GM12878 (cell line): ENCODE measurements around the gene RNASE2. TPM values are rescaled to one million over a fixed set of nuclear protein-coding genes. Genes with fewer than 3 reads are reported as not detected.

ENCODE experiments used
- ATAC-seq: fragments of 200-7000 bp; cut with Tn5 transposase; 3 replicates; pipeline ENCODE4 v1.9.1; 2020; ENCODE audit warnings: mild to moderate bottlenecking, moderate library complexity
- BruUV-seq: library from RNA; stranded (reverse); fragments of 400-500 nt; replicated peaks from 2 replicates; lab custom pipeline; 2021; lab: Mats Ljungman, UMichigan
- CTCF ChIA-PET: fragments of 300-600 bp; sonication (Branson Sonifier 250); formaldehyde crosslinking; extraction: SDS; loops from one replicate; lab custom pipeline; 2021; ENCODE audit warnings: inconsistent platforms; lab: Yijun Ruan, JAX
- POLR2A ChIA-PET: fragments of 350-600 bp; formaldehyde crosslinking; extraction: SDS; loops from one replicate; lab custom pipeline; 2021; ENCODE audit warnings: inconsistent platforms; lab: Charles Lee
- RAD21 ChIA-PET: fragments of 300-600 bp; sonication (Branson Sonifier 250); formaldehyde crosslinking; loops from one replicate; lab custom pipeline; 2023; ENCODE audit warnings: antibody characterized with exemption; ENCODE audit not compliant: unreplicated experiment; lab: Charles Lee
- SMC1A ChIA-PET: fragments of 300-600 bp; sonication (Branson Sonifier 250); formaldehyde crosslinking; loops from one replicate; lab custom pipeline; 2023; ENCODE audit not compliant: unreplicated experiment, uncharacterized antibody; lab: Charles Lee
- DNase-seq: peaks from one replicate; pipeline ENCODE4 v3.0.0-alpha.2; 2011; ENCODE audit warnings: low read depth, low spot score
- FAIRE-seq: peaks from 3 replicates; lab custom pipeline; 2011; peaks lifted over from hg19 to GRCh38; lab: Jason Lieb, UNC
- H2AFZ ChIP-seq: 2 replicates; pipeline ENCODE4 v1.6.0; 2011; ENCODE audit warnings: low read depth, low read length, control low read depth; ENCODE audit not compliant: control insufficient read depth
- H3K27ac ChIP-seq: 2 replicates; pipeline ENCODE4 v1.5.1; 2011; ENCODE audit warnings: control low read depth; ENCODE audit not compliant: control insufficient read depth, insufficient read depth
- H3K27me3 ChIP-seq, 2 experiments: replicated peaks in 1 of 2; 2 replicates each; pipeline versions ENCODE4 v1.6.0 to v1.6.1; 2011; ENCODE audit warnings: low read length in 1 of 2; ENCODE audit not compliant: control insufficient read depth in 2 of 2, insufficient read depth in 2 of 2
- H3K36me3 ChIP-seq, 2 experiments: 2 replicates each; pipeline ENCODE4 v1.5.1; 2011; ENCODE audit warnings: low read length in 1 of 2; ENCODE audit not compliant: control insufficient read depth in 2 of 2, insufficient read depth in 2 of 2
- H3K4me1 ChIP-seq: 2 replicates; pipeline ENCODE4 v1.6.1; 2011; ENCODE audit warnings: mild to moderate bottlenecking, low read length, moderate library complexity, mixed read lengths; ENCODE audit not compliant: control insufficient read depth, insufficient read depth
- H3K4me2 ChIP-seq: 2 replicates; pipeline ENCODE4 v1.6.0; 2011; ENCODE audit warnings: control low read depth; ENCODE audit not compliant: control insufficient read depth, insufficient read depth
- H3K4me3 ChIP-seq: fragments of 200-600 bp; sonication (generic); 2 replicates; pipeline ENCODE4 v1.5.1; 2016
- H3K79me2 ChIP-seq: 2 replicates; pipeline ENCODE4 v1.6.0; 2011; ENCODE audit warnings: low read length; ENCODE audit not compliant: control insufficient read depth, insufficient read depth
- H3K9ac ChIP-seq: 2 replicates; pipeline ENCODE4 v1.8.0; 2011; ENCODE audit warnings: low read length, control low read depth, mixed read lengths; ENCODE audit not compliant: control insufficient read depth, insufficient read depth
- H3K9me3 ChIP-seq: replicated peaks from 3 replicates; pipeline ENCODE4 v1.5.1; 2011; ENCODE audit warnings: mild to moderate bottlenecking, low read length; ENCODE audit not compliant: control insufficient read depth, insufficient read depth
- H4K20me1 ChIP-seq: 2 replicates; pipeline ENCODE4 v1.6.0; 2011; ENCODE audit not compliant: control insufficient read depth, insufficient read depth
- MTA2 ChIP-seq: fragments of 450-650 bp; IDR thresholded peaks from 2 replicates; pipeline ENCODE4 v1.6.1; 2016; ENCODE audit warnings: low read depth, mild to moderate bottlenecking, moderate library complexity
- MYC ChIP-seq: IDR thresholded peaks from 2 replicates; pipeline ENCODE4 v1.6.1; 2011; ENCODE audit warnings: mild to moderate bottlenecking, low read length, moderate library complexity, inconsistent platforms; ENCODE audit not compliant: insufficient read depth, insufficient replicate concordance, insufficient read length, severe bottlenecking
- NFIC ChIP-seq: IDR thresholded peaks from 2 replicates; pipeline ENCODE4 v1.6.1; 2012; ENCODE audit warnings: low read depth, mild to moderate bottlenecking, inconsistent platforms, low read length, moderate library complexity
- RAD51 ChIP-seq: fragments of 450-650 bp; IDR thresholded peaks from 2 replicates; pipeline ENCODE4 v1.6.1; 2016; ENCODE audit warnings: moderate library complexity, mild to moderate bottlenecking, inconsistent platforms
- RB1 ChIP-seq: fragments of 450-650 bp; formaldehyde crosslinking; IDR thresholded peaks from 2 replicates; pipeline ENCODE4 v1.6.1; 2017; ENCODE audit warnings: mild to moderate bottlenecking, borderline replicate concordance
- SIN3A ChIP-seq: IDR thresholded peaks from 2 replicates; pipeline ENCODE4 v1.6.1; 2012; ENCODE audit warnings: low read depth, low read length, improper control_type of control experiment
- SIX5 ChIP-seq: IDR thresholded peaks from 2 replicates; pipeline ENCODE4 v1.6.1; 2011; ENCODE audit warnings: mild to moderate bottlenecking, low read depth, low read length, moderate library complexity; ENCODE audit not compliant: severe bottlenecking
- TCF7 ChIP-seq: IDR thresholded peaks from 2 replicates; pipeline ENCODE4 v1.6.1; 2014; ENCODE audit warnings: antibody characterized with exemption, borderline replicate concordance
- ZNF24 ChIP-seq: fragments of 450-650 bp; IDR thresholded peaks from 2 replicates; pipeline ENCODE4 v1.6.1; 2017; ENCODE audit warnings: antibody characterized with exemption, mild to moderate bottlenecking
- WGBS: methylation state at CpG from one replicate; pipeline ENCODE4 v1.1.6; 2016; ENCODE audit warnings: low lambda C conversion rate; ENCODE audit not compliant: insufficient replicate concordance, insufficient coverage; ENCODE audit errors: missing lambda C conversion rate; 5-methylcytosine and 5-hydroxymethylcytosine counted together
- in situ Hi-C: fragments of 300-500 bp; cut with MboI; formaldehyde crosslinking; loops from 9 replicates; pipeline ENCODE4 v1.14.3; 2018; ENCODE audit warnings: mixed read lengths
- intact Hi-C: fragments of 100-400 bp; cut with micrococcal nuclease; formaldehyde crosslinking; loops from one replicate; pipeline ENCODE4 v1.14.2; 2022; ENCODE audit not compliant: unreplicated experiment
- polyA plus RNA-seq, 11 experiments: library from polyadenylated mRNA; depleted of rRNA in 4 of 11; unstranded in 6 of 11; stranded (reverse) in 5 of 11; fragments of >200 nt; fragmentation: Nextera tagmentation in 4 of 11; fragmentation: Illumina TruSeq in 1 of 11; extraction: Ambion mirVana in 4 of 11; extraction: Trizol in 1 of 11; gene quantifications; 1 replicate in 1 of 11; 2 replicates in 10 of 11; pipeline versions ENCODE4 v1.2.1 to v1.2.3, GENCODE V29; 2011 to 2016; ENCODE audit warnings: inconsistent platforms in 2 of 11, missing spikeins in 2 of 11, low read depth in 1 of 11
- total RNA-seq, 4 experiments: library from RNA; depleted of rRNA in 3 of 4; stranded (reverse); fragments of >200 nt in 3 of 4; fragmentation: Illumina TruSeq in 1 of 4; extraction: Trizol in 1 of 4; gene quantifications; 2 replicates each; pipeline versions ENCODE4 v1.2.1 to v1.2.3, GENCODE V29; 2013 to 2021
- TF ChIP-seq, protein P1 (sequence below): fragments of 150-350 bp; IDR thresholded peaks from 2 replicates; pipeline ENCODE4 v1.6.1; 2016; ENCODE audit warnings: low read depth, low read length
- TF ChIP-seq, protein P2 (sequence below), 3 experiments: IDR thresholded peaks in 2 of 3; conservative IDR thresholded peaks in 1 of 3; 2 replicates each; pipeline ENCODE4 v1.5.1; 2011; ENCODE audit warnings: low read depth in 3 of 3, low read length in 3 of 3, mild to moderate bottlenecking in 3 of 3, control low read depth in 2 of 3, moderate library complexity in 2 of 3, inconsistent platforms in 1 of 3, mixed read lengths in 1 of 3; ENCODE audit not compliant: control insufficient read depth in 2 of 3, insufficient read depth in 1 of 3; ENCODE audit errors: extremely low read depth in 1 of 3
- TF ChIP-seq, protein P3 (sequence below): fragments of 450-650 bp; IDR thresholded peaks from 2 replicates; pipeline ENCODE4 v1.6.1; 2017; ENCODE audit warnings: mild to moderate bottlenecking, moderate library complexity

Gene RNASE2
- total and polyA plus RNA-seq, 10 of the 15 experiments (the other 5 are each of a cell fraction or from before 2014, with no cell fraction given): not detected

DNA sequence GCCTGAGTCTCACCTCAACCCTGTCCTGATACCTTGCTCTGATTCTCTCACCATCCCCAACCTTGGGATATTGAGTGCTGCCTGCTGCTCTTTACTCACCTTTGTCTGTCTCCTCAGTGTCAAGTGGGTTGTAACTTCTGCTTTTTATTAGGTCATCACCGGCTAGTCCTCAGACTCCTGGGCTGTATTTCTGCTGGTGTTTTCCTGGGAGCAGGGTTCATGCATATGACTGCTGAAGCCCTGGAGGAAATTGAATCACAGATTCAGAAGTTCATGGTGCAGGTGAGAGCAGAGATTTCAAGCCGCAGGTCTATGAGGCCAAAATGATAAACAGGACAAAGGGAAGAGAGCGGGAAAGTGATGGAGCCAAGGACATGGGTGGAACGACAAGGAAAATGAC, 44.3 kb downstream of the RNASE2 start (continued):
- TF ChIP-seq, protein P1, sequence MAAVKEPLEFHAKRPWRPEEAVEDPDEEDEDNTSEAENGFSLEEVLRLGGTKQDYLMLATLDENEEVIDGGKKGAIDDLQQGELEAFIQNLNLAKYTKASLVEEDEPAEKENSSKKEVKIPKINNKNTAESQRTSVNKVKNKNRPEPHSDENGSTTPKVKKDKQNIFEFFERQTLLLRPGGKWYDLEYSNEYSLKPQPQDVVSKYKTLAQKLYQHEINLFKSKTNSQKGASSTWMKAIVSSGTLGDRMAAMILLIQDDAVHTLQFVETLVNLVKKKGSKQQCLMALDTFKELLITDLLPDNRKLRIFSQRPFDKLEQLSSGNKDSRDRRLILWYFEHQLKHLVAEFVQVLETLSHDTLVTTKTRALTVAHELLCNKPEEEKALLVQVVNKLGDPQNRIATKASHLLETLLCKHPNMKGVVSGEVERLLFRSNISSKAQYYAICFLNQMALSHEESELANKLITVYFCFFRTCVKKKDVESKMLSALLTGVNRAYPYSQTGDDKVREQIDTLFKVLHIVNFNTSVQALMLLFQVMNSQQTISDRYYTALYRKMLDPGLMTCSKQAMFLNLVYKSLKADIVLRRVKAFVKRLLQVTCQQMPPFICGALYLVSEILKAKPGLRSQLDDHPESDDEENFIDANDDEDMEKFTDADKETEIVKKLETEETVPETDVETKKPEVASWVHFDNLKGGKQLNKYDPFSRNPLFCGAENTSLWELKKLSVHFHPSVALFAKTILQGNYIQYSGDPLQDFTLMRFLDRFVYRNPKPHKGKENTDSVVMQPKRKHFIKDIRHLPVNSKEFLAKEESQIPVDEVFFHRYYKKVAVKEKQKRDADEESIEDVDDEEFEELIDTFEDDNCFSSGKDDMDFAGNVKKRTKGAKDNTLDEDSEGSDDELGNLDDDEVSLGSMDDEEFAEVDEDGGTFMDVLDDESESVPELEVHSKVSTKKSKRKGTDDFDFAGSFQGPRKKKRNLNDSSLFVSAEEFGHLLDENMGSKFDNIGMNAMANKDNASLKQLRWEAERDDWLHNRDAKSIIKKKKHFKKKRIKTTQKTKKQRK: no peak
- TF ChIP-seq, protein P2, sequence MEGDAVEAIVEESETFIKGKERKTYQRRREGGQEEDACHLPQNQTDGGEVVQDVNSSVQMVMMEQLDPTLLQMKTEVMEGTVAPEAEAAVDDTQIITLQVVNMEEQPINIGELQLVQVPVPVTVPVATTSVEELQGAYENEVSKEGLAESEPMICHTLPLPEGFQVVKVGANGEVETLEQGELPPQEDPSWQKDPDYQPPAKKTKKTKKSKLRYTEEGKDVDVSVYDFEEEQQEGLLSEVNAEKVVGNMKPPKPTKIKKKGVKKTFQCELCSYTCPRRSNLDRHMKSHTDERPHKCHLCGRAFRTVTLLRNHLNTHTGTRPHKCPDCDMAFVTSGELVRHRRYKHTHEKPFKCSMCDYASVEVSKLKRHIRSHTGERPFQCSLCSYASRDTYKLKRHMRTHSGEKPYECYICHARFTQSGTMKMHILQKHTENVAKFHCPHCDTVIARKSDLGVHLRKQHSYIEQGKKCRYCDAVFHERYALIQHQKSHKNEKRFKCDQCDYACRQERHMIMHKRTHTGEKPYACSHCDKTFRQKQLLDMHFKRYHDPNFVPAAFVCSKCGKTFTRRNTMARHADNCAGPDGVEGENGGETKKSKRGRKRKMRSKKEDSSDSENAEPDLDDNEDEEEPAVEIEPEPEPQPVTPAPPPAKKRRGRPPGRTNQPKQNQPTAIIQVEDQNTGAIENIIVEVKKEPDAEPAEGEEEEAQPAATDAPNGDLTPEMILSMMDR (IDR thresholded peaks at IDR 0.05 in 2 of 3, conservative IDR thresholded peaks at IDR 0.05 in 1 of 3; ENCODE audit: control insufficient read depth in 2 of 3, extremely low read depth in 1 of 3, insufficient read depth in 1 of 3, low read depth in 3 of 3, low read length in 3 of 3): no peak

DNA sequence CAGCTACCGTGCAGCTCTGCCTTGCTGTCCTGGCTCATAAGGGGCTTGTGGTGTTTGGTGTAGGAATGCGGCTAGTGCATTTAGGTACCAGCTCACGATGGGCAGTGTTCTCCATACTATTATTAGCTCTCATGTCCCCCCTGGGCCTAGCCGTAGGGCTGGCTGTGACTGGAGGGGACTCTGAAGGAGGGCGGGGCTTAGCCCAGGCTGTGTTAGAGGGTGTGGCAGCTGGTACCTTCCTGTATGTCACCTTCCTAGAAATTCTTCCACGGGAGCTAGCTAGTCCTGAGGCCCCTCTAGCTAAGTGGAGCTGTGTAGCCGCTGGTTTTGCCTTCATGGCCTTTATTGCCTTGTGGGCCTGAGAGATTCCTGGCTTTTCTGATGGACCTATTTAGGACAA, 45.9 kb downstream of the RNASE2 start:
- peaks cover 0 to 5% of the 10 kb centered on the region in 2 experiments; a peak in 3 of 4 replicates for H3K36me3 ChIP-seq
- H3K4me1 ChIP-seq: no peaks in the 10 kb centered on the region
- ChIA-PET CTCF (interaction anchor here (0.9 to 1.1 kb wide), 2 partner anchors 14 to 70 kb away, joined by 3 to 5 read pairs; no protein-coding TSS in a partner anchor), SMC1A (no interaction called here), RAD21 (interaction anchor here (1.1 to 2.2 kb wide), 2 partner anchors 14 to 104 kb away, joined by 3 to 6 read pairs; no protein-coding TSS in a partner anchor), POLR2A (no interaction called here)
- no peak overlapping the region for H3K4me2 ChIP-seq
- DNase-seq (no peak), FAIRE-seq (no peak), ATAC-seq (no peak)
- H3K9ac ChIP-seq: no peak overlapping the region
- 45% methylated on average over 7 of the region's 7 CpGs for WGBS
- H3K27me3 ChIP-seq: no peaks in the 10 kb centered on the region
- no peaks in the 10 kb centered on the region for H3K9me3 ChIP-seq
- H3K79me2 ChIP-seq: no peaks in the 10 kb centered on the region
- no peak overlapping the region for H3K27ac ChIP-seq
- H2AFZ ChIP-seq: no peak overlapping the region
- BruUV-seq: no TSS peak
- intact Hi-C loops: no loop called here
- no peaks in the 10 kb centered on the region for H4K20me1 ChIP-seq
- H3K4me3 ChIP-seq: no peak overlapping the region
- in situ Hi-C loops: no loop called here
- TF ChIP-seq, protein P3, sequence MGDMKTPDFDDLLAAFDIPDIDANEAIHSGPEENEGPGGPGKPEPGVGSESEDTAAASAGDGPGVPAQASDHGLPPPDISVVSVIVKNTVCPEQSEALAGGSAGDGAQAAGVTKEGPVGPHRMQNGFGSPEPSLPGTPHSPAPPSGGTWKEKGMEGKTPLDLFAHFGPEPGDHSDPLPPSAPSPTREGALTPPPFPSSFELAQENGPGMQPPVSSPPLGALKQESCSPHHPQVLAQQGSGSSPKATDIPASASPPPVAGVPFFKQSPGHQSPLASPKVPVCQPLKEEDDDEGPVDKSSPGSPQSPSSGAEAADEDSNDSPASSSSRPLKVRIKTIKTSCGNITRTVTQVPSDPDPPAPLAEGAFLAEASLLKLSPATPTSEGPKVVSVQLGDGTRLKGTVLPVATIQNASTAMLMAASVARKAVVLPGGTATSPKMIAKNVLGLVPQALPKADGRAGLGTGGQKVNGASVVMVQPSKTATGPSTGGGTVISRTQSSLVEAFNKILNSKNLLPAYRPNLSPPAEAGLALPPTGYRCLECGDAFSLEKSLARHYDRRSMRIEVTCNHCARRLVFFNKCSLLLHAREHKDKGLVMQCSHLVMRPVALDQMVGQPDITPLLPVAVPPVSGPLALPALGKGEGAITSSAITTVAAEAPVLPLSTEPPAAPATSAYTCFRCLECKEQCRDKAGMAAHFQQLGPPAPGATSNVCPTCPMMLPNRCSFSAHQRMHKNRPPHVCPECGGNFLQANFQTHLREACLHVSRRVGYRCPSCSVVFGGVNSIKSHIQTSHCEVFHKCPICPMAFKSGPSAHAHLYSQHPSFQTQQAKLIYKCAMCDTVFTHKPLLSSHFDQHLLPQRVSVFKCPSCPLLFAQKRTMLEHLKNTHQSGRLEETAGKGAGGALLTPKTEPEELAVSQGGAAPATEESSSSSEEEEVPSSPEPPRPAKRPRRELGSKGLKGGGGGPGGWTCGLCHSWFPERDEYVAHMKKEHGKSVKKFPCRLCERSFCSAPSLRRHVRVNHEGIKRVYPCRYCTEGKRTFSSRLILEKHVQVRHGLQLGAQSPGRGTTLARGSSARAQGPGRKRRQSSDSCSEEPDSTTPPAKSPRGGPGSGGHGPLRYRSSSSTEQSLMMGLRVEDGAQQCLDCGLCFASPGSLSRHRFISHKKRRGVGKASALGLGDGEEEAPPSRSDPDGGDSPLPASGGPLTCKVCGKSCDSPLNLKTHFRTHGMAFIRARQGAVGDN: no peak
- TF ChIP-seq NFIC (no peak), SIN3A (no peak), RB1 (no peak), MTA2 (no peak), ZNF24 (no peak), MYC (no peak), RAD51 (no peak), TCF7 (no peak), SIX5 (no peak)
